Ovary (tissue), 9 donors: Measurements from ENCODE around the gene THBD. TPM values are rescaled to one million over a fixed set of nuclear protein-coding genes. Genes with fewer than 3 reads are reported as not detected.

ENCODE experiments used
- DNase-seq, 5 donors: peaks; one replicate each; pipeline ENCODE4 v3.0.0-alpha.2; 2019 to 2020
- H3K27ac ChIP-seq, 2 donors: fragments of 200-600 bp; one replicate each; pipeline versions ENCODE4 v1.5.1 to v1.8.0; 2019 to 2022
- H3K27me3 ChIP-seq: fragments of 200-600 bp; one replicate; pipeline ENCODE4 v1.8.0; 2022
- H3K36me3 ChIP-seq: fragments of 200-600 bp; sonication (generic); one replicate; pipeline ENCODE4 v1.5.1; 2019
- H3K4me1 ChIP-seq: one replicate; pipeline ENCODE4 v1.8.1; 2013; ENCODE audit warnings: mild to moderate bottlenecking, moderate library complexity; ENCODE audit not compliant: insufficient read depth
- H3K4me3 ChIP-seq: fragments of 200-600 bp; sonication (generic); one replicate; pipeline ENCODE4 v1.5.1; 2017
- H3K9me3 ChIP-seq, 2 donors: fragments of 200-600 bp in 1 of 2; sonication (generic) in 1 of 2; one replicate each; pipeline versions ENCODE4 v1.5.1 to v1.8.1; 2013 to 2019; ENCODE audit warnings: mild to moderate bottlenecking in 1 of 2, moderate library complexity in 1 of 2
- CTCF ChIP-seq, 3 donors: fragments of 450-650 bp in 2 of 3; fragments of 200-600 bp in 1 of 3; IDR thresholded peaks; one replicate each; pipeline versions ENCODE4 v1.5.1 to v1.8.0; 2016 to 2022; ENCODE audit warnings: antibody characterized with exemption in 3 of 3, mild to moderate bottlenecking in 1 of 3
- EP300 ChIP-seq: sonication (generic); formaldehyde crosslinking; IDR thresholded peaks from one replicate; pipeline ENCODE4 v1.6.1; 2017; ENCODE audit warnings: antibody characterized with exemption
- POLR2A ChIP-seq: fragments of 450-650 bp; IDR thresholded peaks from one replicate; pipeline ENCODE4 v1.6.1; 2017; ENCODE audit warnings: antibody characterized with exemption, mild to moderate bottlenecking, moderate library complexity
- WGBS, 3 donors: extraction: QIAGEN DNeasy Blood & Tissue Kit in 1 of 3; methylation state at CpG; one replicate each; pipeline versions ENCODE4 v1.1.5 to v1.1.7; 2013 to 2017; 5-methylcytosine and 5-hydroxymethylcytosine counted together
- intact Hi-C, 4 donors: fragments of 100-400 bp; cut with DNase I; formaldehyde crosslinking; loops; one replicate each; pipeline versions ENCODE4 v1.11.0 to v1.15.1; 2022 to 2023
- polyA plus RNA-seq, 2 donors: library from polyadenylated mRNA; stranded (reverse); fragments of 200-250 nt in 1 of 2; fragments of 350-450 nt in 1 of 2; fragmentation: Illumina TruSeq in 1 of 2; extraction: RNeasy Lipid Tissue Mini Kit (QIAGEN cat#74804) in 1 of 2; gene quantifications; one replicate each; pipeline ENCODE4 v1.2.3, GENCODE V29; 2013 to 2014
- total RNA-seq, 7 donors: library from RNA; depleted of rRNA in 2 of 7; stranded (reverse); fragments of >200 nt in 2 of 7; fragmentation: NEBNext Ultra II Directional in 3 of 7; extraction: Animal tissue kit (Norgen Biotek cat#: 25700) in 3 of 7; gene quantifications; one replicate each; pipeline versions ENCODE4 v1.1.0 to v1.2.4, GENCODE V29; 2016 to 2023
- donor health status: DM: no; HTN: no; CAD: no; lungs with moderate emphysema.
- donor health status: DM: no; HTN: no; CAD: no.
- donor health status: Bipolar disorder and iron deficiency.
- donor health status: DM: yes; HTN: yes; CAD: no.
- donor health status: DM: no; HTN: no; CAD: no.
- donor health status: DM: yes; HTN: yes; CAD: no.

The THBD gene
- total and polyA plus RNA-seq, 9 donors: 2.5 to 29.3 (median 9.7) TPM

GRCh38 chr20:23093613-23094012 lies 44.1 kb upstream of the THBD start:
- Histone ChIP-seq H3K9me3 (no peaks in the 10 kb centered on the region), H3K27me3 (no peaks in the 10 kb centered on the region), H3K27ac (no peak overlapping the region), H3K36me3 (no peaks in the 10 kb centered on the region), H3K4me3 (no peak overlapping the region), H3K4me1 (peaks cover 9% of the 10 kb centered on the region)
- TF ChIP-seq CTCF (IDR thresholded peaks at IDR 0.05) (no peak), POLR2A (no peak), EP300 (no peak)
- no peak for DNase-seq
- WGBS, 3 donors: 63 to 75% (median 65%) methylated on average over 3 of the region's 3 CpGs
- intact Hi-C loops: no loop called here

- TF ChIP-seq POLR2A (no peak), EP300 (no peak), CTCF (IDR thresholded peaks at IDR 0.05) (no peak)
- Histone ChIP-seq H3K4me3 (no peak overlapping the region), H3K9me3 (no peaks in the 10 kb centered on the region), H3K4me1 (peaks cover 9% of the 10 kb centered on the region), H3K27ac (no peak overlapping the region), H3K36me3 (no peaks in the 10 kb centered on the region), H3K27me3 (no peaks in the 10 kb centered on the region)
- intact Hi-C loops: no loop called here
- no peak for DNase-seq
- 73 to 80% (median 77%) methylated on average over 7 of the region's 7 CpGs for WGBS, 3 donors
These were observed 43.5 kb upstream of the THBD start for GRCh38 chr20:23092861-23093495.

- no peak for TF ChIP-seq CTCF (IDR thresholded peaks at IDR 0.05)
- TF ChIP-seq POLR2A: no peak
- no peak for TF ChIP-seq EP300
- Histone ChIP-seq H3K4me3 (no peak overlapping the region), H3K4me1 (peaks cover 9% of the 10 kb centered on the region), H3K9me3 (no peaks in the 10 kb centered on the region), H3K27ac (no peak overlapping the region), H3K27me3 (no peaks in the 10 kb centered on the region), H3K36me3 (no peaks in the 10 kb centered on the region)
- 7 to 10% (median 7%) methylated on average over 2 of the region's 2 CpGs for WGBS, 3 donors
- intact Hi-C loops: no loop called here
- DNase-seq: no peak
These were observed 42.9 kb upstream of the THBD start for GRCh38 chr20:23092384-23092756.

DNA sequence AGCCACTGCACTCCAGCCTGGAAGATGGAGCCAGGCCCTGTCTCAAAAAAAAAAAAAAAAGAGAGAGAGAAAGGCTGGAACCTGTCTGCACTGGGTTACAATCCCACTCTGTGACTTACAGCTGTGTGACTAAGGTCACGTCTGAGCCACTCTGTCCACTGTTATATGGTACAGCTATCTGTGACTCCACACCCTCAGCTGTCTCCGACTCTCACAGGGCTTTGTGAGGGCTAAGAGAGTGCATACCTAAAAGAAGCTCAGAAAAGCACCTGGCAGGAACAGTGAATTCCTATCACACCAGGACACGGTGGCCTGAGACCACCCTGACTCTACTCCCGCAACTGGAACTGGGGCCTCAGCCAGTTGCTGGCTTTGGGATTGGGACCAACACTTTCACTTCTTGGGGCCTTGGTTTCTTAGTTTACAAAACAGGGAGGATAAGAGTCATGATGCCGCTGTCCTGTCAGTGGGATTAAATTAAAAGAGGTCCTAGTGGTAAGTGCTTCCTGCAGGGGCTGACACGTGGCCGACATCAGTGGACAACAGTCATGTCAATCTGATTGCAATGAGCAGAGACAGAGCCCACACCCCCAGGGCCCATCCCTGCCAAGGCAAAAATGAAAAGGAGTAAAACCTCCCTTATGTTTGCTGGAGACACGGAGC lies 42.4 kb upstream of the THBD start:
- intact Hi-C loops: no loop called here
- no peak overlapping the region for H3K27ac ChIP-seq
- no peaks in the 10 kb centered on the region for H3K27me3 ChIP-seq
- H3K9me3 ChIP-seq: no peaks in the 10 kb centered on the region
- peaks cover 9% of the 10 kb centered on the region for H3K4me1 ChIP-seq
- 15 to 31% (median 19%) methylated on average over 8 of the region's 8 CpGs for WGBS, 3 donors
- TF ChIP-seq POLR2A (no peak), CTCF (IDR thresholded peaks at IDR 0.05) (no peak), EP300 (no peak)
- no peak for DNase-seq
- H3K36me3 ChIP-seq: no peaks in the 10 kb centered on the region
- no peak overlapping the region for H3K4me3 ChIP-seq
